Right lobe of liver (tissue), 6 donors: ENCODE measurements around the gene NEUROG1. TPM values are rescaled to one million over a fixed set of nuclear protein-coding genes. Genes with fewer than 3 reads are reported as not detected.
"Not testable (repeated sequence)": the region's sequence is repeated elsewhere in the genome, so short reads cannot be mapped to it uniquely, and the experiment has no call there.

Source experiments
- ATAC-seq, 4 donors: fragments of 200-7000 bp; cut with Tn5 transposase; one replicate each; pipeline ENCODE4 v1.9.1; 2020; ENCODE audit warnings: mild to moderate bottlenecking in 4 of 4, moderate library complexity in 4 of 4
- DNase-seq, 3 donors: peaks; one replicate each; pipeline ENCODE4 v3.0.0-alpha.2; 2020
- H3K27ac ChIP-seq, 3 donors: fragments of 200-600 bp; one replicate each; pipeline ENCODE4 v1.8.0; 2022
- H3K27me3 ChIP-seq, 2 donors: fragments of 200-600 bp; one replicate each; pipeline ENCODE4 v1.8.0; 2022
- H3K36me3 ChIP-seq, 4 donors: fragments of 200-600 bp; sonication (generic) in 1 of 4; one replicate each; pipeline versions ENCODE4 v1.5.1 to v1.8.0; 2017 to 2022; ENCODE audit warnings: control low read depth in 1 of 4
- H3K4me1 ChIP-seq, 4 donors: fragments of 200-600 bp; sonication (generic) in 1 of 4; one replicate each; pipeline versions ENCODE4 v1.5.1 to v1.8.0; 2017 to 2022; ENCODE audit warnings: control low read depth in 1 of 4
- H3K4me3 ChIP-seq, 3 donors: fragments of 200-600 bp; one replicate each; pipeline ENCODE4 v1.8.0; 2022
- H3K9me3 ChIP-seq, 4 donors: fragments of 200-600 bp; sonication (generic) in 1 of 4; one replicate each; pipeline versions ENCODE4 v1.5.1 to v1.8.0; 2017 to 2022; ENCODE audit warnings: control low read depth in 1 of 4
- CTCF ChIP-seq, 4 donors: fragments of 200-600 bp in 3 of 4; fragments of 450-650 bp in 1 of 4; IDR thresholded peaks; one replicate each; pipeline versions ENCODE4 v1.5.1 to v1.8.0; 2016 to 2022; ENCODE audit warnings: antibody characterized with exemption in 4 of 4, mild to moderate bottlenecking in 2 of 4
- POLR2A ChIP-seq: fragments of 450-650 bp; IDR thresholded peaks from one replicate; pipeline ENCODE4 v1.6.1; 2017; ENCODE audit warnings: antibody characterized with exemption, mild to moderate bottlenecking
- WGBS: methylation state at CpG from one replicate; pipeline ENCODE4 v1.1.6; 2018; ENCODE audit warnings: low coverage, low lambda C conversion rate; ENCODE audit not compliant: insufficient coverage; ENCODE audit errors: missing lambda C conversion rate; 5-methylcytosine and 5-hydroxymethylcytosine counted together
- intact Hi-C, 2 donors: fragments of 100-400 bp; cut with DNase I; formaldehyde crosslinking; loops; one replicate each; pipeline versions ENCODE4 v1.11.2 to v1.14.1; 2022
- total RNA-seq, 6 experiments: library from RNA; depleted of rRNA in 2 of 6; stranded (reverse); fragments of >200 nt in 2 of 6; fragmentation: NEBNext Ultra II Directional in 3 of 6; extraction: Animal tissue kit (Norgen Biotek cat#: 25700) in 3 of 6; gene quantifications; one replicate each; pipeline versions ENCODE4 v1.1.0 to v1.2.4, GENCODE V29; 2016 to 2023
- donor health status: DM: no; HTN: yes; CAD: no.
- donor health status: DM: no; HTN: no; CAD: no.
- donor health status: DM: no; HTN: no; CAD: no.
- donor health status: DM: no; HTN: yes; CAD: no.
- donor health status: DM: no; HTN: yes; CAD: no.

The NEUROG1 gene
- total RNA-seq, 6 experiments from 2014 or later: not detected

DNA sequence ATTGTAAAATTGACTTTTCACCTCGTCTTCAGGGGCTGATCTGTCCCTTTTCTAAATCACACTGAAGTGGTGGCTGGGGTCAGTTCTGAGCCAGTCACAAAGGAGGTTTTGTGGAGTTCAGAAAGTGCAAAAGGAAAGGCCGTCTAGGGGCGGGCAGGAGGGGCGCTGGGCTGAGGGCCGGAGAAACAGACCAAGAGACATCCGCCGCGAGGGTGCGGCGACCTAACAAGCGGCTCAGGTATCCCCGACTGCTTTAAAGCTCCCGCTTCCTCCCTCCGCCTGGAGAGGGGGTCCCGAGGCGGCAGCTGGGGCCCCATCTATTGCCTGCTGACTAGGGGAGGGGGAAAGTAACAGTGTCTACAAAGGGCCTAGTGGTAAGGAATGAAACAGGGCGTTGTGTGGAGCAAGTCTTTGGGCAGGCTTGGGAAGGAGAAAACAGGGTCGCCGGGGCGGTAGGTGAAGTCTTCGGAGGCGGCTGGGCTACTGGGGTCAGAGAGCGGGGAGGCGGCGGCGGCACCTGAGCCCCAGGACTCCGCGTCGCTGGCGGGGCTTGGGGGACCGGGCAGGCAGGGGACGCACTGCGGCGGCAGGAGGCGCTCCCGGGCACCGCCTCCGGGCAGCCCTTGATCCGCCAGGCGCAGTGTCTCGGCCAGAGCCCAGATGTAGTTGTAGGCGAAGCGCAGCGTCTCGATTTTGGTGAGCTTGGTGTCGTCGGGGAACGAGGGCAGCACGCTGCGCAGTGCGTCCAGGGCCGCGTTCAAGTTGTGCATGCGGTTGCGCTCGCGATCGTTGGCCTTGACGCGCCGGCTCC lies 950 bp downstream of the NEUROG1 start:
- Histone ChIP-seq H3K36me3 (no peaks in the 10 kb centered on the region), H3K4me3 (no peak overlapping the region), H3K4me1 (peaks cover 0 to 16% (median 0%) of the 10 kb centered on the region in 4 donors), H3K9me3 (no peaks in the 10 kb centered on the region), H3K27ac (no peak overlapping the region), H3K27me3 (peaks cover 0 to 8% of the 10 kb centered on the region in 2 donors)
- TF ChIP-seq POLR2A (no peak), CTCF (IDR thresholded peaks at IDR 0.05) (peak in 1 of 4 donors; percentile 17)
- ATAC-seq (peak in 1 of 4 donors; percentile 47), DNase-seq (no peak)
- 5% methylated on average over 17 of the region's 61 CpGs for WGBS
- intact Hi-C loops: no loop called here

- no peaks in the 10 kb centered on the region for H3K9me3 ChIP-seq
- ATAC-seq: no peak
- 25% methylated on average over 3 of the region's 3 CpGs for WGBS
Observed at GRCh38 chr5:135533794-135534193, 2.0 kb downstream of the NEUROG1 start.

DNA sequence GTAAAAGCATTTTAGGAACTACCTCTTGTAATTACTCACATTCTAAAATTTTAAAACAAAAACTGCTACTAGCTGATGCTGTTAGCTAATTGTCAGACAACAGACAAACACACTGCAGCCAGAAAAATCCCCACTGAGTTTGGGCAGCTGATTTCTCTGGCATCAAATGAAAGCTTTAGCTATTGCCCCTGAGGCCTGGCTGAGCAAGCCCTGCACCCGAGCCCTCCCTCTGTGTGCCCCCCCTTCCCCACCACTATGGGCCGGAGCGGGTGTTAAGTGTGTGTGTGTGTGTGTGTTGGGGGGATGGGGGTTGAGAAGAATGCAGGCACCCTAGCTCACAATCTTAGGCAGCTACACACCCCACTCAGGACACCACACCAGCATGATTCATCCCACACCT lies 2.4 kb downstream of the NEUROG1 start:
- no peaks in the 10 kb centered on the region for H3K36me3 ChIP-seq
- ATAC-seq (no peak), DNase-seq (no peak)
- no peak overlapping the region for H3K27ac ChIP-seq
- WGBS: 10% methylated on average over 3 of the region's 3 CpGs
- intact Hi-C loops: no loop called here
- peaks cover 0 to 8% of the 10 kb centered on the region in 2 donors for H3K27me3 ChIP-seq
- TF ChIP-seq CTCF (IDR thresholded peaks at IDR 0.05) (no peak), POLR2A (no peak)
- H3K4me3 ChIP-seq: no peak overlapping the region
- H3K4me1 ChIP-seq: peaks cover 0 to 16% (median 0%) of the 10 kb centered on the region in 4 donors
- no peaks in the 10 kb centered on the region for H3K9me3 ChIP-seq

More at GRCh38 chr5:135533794-135534193, 2.0 kb downstream of the NEUROG1 start:
- Histone ChIP-seq H3K4me1 (peaks cover 0 to 16% (median 0%) of the 10 kb centered on the region in 4 donors), H3K27ac (no peak overlapping the region), H3K36me3 (no peaks in the 10 kb centered on the region), H3K27me3 (peaks cover 0 to 8% of the 10 kb centered on the region in 2 donors), H3K4me3 (no peak overlapping the region)
- TF ChIP-seq CTCF (IDR thresholded peaks at IDR 0.05) (no peak), POLR2A (no peak)
- no peak for DNase-seq
- intact Hi-C loops: no loop called here

DNA sequence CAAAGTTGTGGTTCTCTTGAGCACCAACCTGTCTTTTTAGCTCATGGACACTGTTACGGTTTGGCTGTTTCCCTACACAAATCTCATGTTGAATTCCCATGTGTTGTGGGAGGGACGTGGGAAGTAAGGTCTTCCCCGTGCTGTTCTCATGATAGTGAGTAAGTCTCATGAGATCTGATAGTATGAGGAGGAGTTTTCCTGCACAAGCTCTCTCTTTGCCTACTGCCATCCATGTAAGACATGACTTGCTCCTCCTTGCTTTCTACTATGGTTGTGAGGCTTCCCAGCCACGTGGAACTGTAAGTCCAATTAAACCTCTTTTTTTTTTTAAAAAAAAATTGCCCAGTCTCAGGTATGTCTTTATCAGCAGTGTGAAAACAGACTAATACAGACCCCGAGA lies 6.2 kb downstream of the NEUROG1 start:
- DNase-seq, H3K36me3 ChIP-seq, H3K27ac ChIP-seq, H3K4me1 ChIP-seq, H3K27me3 ChIP-seq, H3K4me3 ChIP-seq, H3K9me3 ChIP-seq, intact Hi-C loops, ATAC-seq: not testable (repeated sequence)
- WGBS: 34% methylated on average over 4 of the region's 5 CpGs

DNA sequence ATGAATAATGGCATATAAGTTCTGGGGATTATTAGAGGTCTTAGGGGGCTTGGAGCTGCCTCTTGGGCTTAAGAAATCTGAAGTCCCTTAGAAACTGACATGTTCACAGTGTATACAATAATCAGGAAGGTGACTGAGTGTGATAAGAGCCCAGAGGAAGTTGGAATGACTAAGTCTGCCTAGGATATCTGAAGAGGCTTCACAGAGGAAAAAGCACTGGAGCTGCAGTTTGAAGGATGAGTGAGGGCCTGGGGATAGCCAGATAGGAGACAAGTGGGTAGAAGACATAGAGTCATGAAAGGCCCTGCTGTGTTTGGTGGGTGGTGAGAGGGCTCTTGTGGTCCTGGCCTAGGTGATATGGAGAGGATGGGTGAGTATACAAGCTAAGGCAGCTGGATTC lies 8.8 kb downstream of the NEUROG1 start:
- Histone ChIP-seq H3K27ac (no peak overlapping the region), H3K36me3 (no peaks in the 10 kb centered on the region), H3K4me3 (no peak overlapping the region), H3K4me1 (no peaks in the 10 kb centered on the region), H3K27me3 (no peaks in the 10 kb centered on the region), H3K9me3 (no peaks in the 10 kb centered on the region)
- peak in 1 of 4 donors; percentile 34 for ATAC-seq
- DNase-seq: no peak
- intact Hi-C loops: no loop called here
- TF ChIP-seq POLR2A (no peak), CTCF (IDR thresholded peaks at IDR 0.05) (no peak)
